Lower leg skin (tissue), 4 donors: ENCODE results near the gene ITIH6. TPM values are rescaled to one million over a fixed set of nuclear protein-coding genes. Genes with fewer than 3 reads are reported as not detected.
"Not testable (repeated sequence)": the region's sequence is repeated elsewhere in the genome, so short reads cannot be mapped to it uniquely, and the experiment has no call there.

Experiments used
- DNase-seq, 2 donors: peaks; one replicate each; pipeline ENCODE4 v3.0.0-alpha.2; 2019; ENCODE audit warnings: low spot score in 2 of 2
- H3K4me3 ChIP-seq: fragments of 200-600 bp; sonication (generic); 2 replicates; pipeline ENCODE4 v1.5.1; 2017; ENCODE audit warnings: mild to moderate bottlenecking, low read depth; ENCODE audit not compliant: poor library complexity, severe bottlenecking
- CTCF ChIP-seq, 3 donors: fragments of 450-650 bp; IDR thresholded peaks; one replicate each; pipeline ENCODE4 v1.5.1; 2016; ENCODE audit warnings: antibody characterized with exemption in 3 of 3, mild to moderate bottlenecking in 3 of 3, moderate library complexity in 2 of 3
- POLR2A ChIP-seq, 2 donors: fragments of 450-650 bp; IDR thresholded peaks; one replicate each; pipeline ENCODE4 v1.6.1; 2016 to 2017; ENCODE audit warnings: antibody characterized with exemption in 2 of 2, mild to moderate bottlenecking in 1 of 2, moderate library complexity in 1 of 2
- WGBS, 2 donors: methylation state at CpG; one replicate each; pipeline ENCODE4 v1.1.5; 2018; 5-methylcytosine and 5-hydroxymethylcytosine counted together
- intact Hi-C: fragments of 100-400 bp; cut with DNase I; formaldehyde crosslinking; loops from one replicate; pipeline ENCODE4 v1.15.0; 2023; ENCODE audit warnings: low total_unique reads
- total RNA-seq, 4 donors: library from RNA; depleted of rRNA; stranded (reverse); fragments of >200 nt; gene quantifications; one replicate each; pipeline ENCODE4 v1.1.0, GENCODE V29; 2016

Gene ITIH6
- total RNA-seq, result under 1 TPM in 1 of 4 donors, not detected in 3; 0.06 TPM

GRCh38 chrX:54798137-54798536 lies at the start of gene ITIH6:
Gene ITIH6 (minus strand): TSS chrX:54798255. CDS start chrX:54798210, 45 bp downstream.
- no peak within 1 kb of the TSS for H3K4me3 ChIP-seq
- 63 to 79% methylated on average over 2 of the region's 2 CpGs for WGBS, 2 donors
- intact Hi-C loops, result no loop called here
- DNase-seq, result no peak
- TF ChIP-seq POLR2A (IDR thresholded peaks at IDR 0.05), result no peak
- no peak for TF ChIP-seq CTCF (IDR thresholded peaks at IDR 0.05)

DNA sequence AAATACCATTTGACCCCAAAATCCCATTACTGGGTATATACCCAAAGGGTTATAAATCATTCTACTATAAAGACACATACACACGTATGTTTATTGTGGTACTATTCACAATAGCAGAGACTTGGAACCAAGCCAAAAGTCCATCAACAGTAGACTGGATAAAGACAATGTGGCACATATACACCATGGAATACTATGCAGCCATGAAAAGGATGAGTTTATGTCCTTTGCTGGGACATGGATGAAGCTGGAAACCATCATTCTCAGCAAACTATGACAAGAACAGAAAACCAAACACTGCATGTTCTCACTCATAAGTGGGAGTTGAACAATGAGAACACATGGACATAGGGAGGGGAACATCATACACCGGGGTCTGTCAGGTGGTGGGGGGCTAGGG lies 49.6 kb upstream of the ITIH6 start:
- 83 to 86% methylated on average over 2 of the region's 2 CpGs for WGBS, 2 donors
- DNase-seq, H3K4me3 ChIP-seq, intact Hi-C loops: not testable (repeated sequence)

DNA sequence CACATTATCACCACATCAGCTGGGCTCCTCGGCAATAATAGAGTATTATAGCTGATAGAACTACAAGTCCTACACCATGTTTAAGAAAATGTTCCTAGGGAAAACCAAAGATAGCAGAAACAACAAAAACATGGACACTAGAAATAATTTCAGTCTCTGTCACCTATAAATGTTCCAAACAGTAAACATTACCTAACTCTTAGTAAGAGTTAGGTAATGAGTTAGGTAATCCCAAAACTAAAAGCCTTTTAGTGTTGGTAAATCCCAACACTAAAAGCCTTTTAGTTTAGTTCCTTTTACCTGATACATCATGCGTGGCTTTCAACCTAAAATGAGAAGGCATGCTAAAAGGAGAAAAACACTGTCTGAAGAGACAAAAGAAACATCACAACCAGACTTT lies 45.0 kb upstream of the ITIH6 start:
- TF ChIP-seq POLR2A (IDR thresholded peaks at IDR 0.05) (no peak), CTCF (IDR thresholded peaks at IDR 0.05) (no peak)
- H3K4me3 ChIP-seq, result no peak overlapping the region
- no peak for DNase-seq
- 67 to 86% methylated on average over 2 of the region's 2 CpGs for WGBS, 2 donors
- intact Hi-C loops, result no loop called here

DNA sequence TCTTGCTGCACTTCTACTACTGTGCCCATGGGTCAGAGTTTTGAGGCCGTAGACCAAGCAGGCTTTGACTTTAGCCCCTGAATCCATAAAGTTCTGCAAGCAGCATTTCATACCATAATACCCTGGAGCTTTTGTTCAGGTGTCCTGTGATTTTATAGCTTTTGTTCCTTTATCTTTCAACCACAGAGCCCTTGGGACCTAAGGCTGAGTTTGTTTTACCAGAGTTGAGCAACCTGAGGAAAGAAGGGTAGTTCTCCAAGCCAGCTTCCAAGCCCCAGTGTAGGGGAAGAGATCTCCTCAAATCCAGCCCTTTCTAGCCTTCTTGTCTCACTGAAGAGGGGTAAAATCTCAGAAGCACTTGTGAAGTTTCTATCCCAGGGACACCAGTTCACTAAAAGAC lies 44.6 kb upstream of the ITIH6 start:
- TF ChIP-seq CTCF (IDR thresholded peaks at IDR 0.05), result no peak
- TF ChIP-seq POLR2A (IDR thresholded peaks at IDR 0.05), result no peak
- 74 to 92% methylated on average over 1 of the region's 1 CpG for WGBS, 2 donors
- intact Hi-C loops, result no loop called here
- DNase-seq, result no peak
- H3K4me3 ChIP-seq, result no peak overlapping the region

DNA sequence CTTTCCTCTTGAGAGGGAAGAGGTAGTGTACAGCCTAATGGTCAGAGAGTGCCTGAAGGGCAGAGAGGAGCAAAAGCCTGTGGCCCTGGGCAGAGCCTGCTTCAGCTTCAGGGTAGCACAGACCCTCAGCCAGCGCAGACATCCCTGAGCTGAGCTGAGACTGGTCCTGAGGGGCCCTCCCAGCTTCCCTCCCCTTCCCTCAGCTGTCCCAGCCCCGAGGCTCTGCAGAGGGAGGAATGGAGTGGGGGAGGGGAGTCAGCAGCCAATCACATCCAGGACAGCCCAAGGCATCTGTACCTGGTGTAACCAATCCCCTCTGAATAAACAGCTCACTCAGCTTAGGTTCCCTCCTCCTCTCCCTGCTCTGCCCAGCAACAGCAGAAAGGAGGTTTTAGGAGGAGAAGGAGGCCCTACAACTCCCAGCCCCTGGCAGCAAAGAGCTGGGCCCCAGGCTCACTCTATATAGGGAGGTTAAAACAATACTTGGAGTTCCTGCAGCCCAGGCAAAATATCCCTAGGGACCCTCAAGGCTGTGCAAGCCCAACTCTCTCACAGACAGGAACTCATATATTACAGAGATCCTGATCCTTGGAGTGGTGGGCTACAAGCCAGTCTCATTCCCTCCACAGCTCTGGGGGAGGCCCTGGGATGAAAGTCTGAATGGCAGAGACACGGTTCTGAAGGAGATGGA lies 43.3 kb upstream of the ITIH6 start:
- H3K4me3 ChIP-seq, intact Hi-C loops, DNase-seq: not testable (repeated sequence)
- WGBS, 2 donors, result 33 to 44% methylated on average over 2 to 3 of the region's 3 CpGs

DNA sequence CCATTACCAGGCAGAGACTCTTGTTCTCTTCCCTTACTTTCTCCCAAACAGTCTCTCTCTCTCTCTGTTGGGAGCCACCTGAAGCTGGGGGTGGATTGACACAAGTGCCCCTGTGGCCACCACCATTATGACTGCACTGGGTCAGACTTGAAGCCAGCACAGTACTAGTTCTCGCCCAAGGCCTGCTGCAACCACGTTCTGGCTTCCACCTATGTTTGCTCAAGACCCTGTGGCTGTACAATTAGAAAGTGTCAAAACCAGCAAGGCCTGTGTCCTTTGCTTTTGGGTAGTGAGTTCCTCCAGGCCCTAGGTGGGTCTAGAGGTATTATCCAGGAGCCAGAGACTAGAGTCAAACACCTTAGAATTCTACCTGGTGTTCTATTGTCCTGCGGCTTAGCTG lies 40.5 kb upstream of the ITIH6 start:
- 86 to 91% methylated on average over 3 of the region's 3 CpGs for WGBS, 2 donors
- TF ChIP-seq POLR2A (IDR thresholded peaks at IDR 0.05), result no peak
- no peak for DNase-seq
- intact Hi-C loops, result no loop called here
- no peak overlapping the region for H3K4me3 ChIP-seq

- WGBS, 2 donors, result 64 to 87% methylated on average over 4 of the region's 4 CpGs
- no peak for DNase-seq
- intact Hi-C loops, result no loop called here
- no peak overlapping the region for H3K4me3 ChIP-seq
- TF ChIP-seq CTCF (IDR thresholded peaks at IDR 0.05), result no peak
- no peak for TF ChIP-seq POLR2A (IDR thresholded peaks at IDR 0.05)
These were observed 28.5 kb upstream of the ITIH6 start for GRCh38 chrX:54826598-54826997.
